OCI-LY7 (cell line): Measurements from ENCODE around the gene POC1B. TPM values are rescaled to one million over a fixed set of nuclear protein-coding genes. Genes with fewer than 3 reads are reported as not detected.

Experiments
- BruUV-seq: library from RNA; stranded (reverse); fragments of 400-500 nt; replicated peaks from 2 replicates; lab custom pipeline; 2021; lab: Mats Ljungman, UMichigan
- CTCF ChIA-PET: fragments of 300-600 bp; sonication (Branson Sonifier 250); formaldehyde crosslinking; loops from one replicate; lab custom pipeline; 2022; ENCODE audit warnings: antibody characterized with exemption; ENCODE audit not compliant: unreplicated experiment; lab: Charles Lee
- POLR2A ChIA-PET: fragments of 300-600 bp; sonication (Branson Sonifier 250); formaldehyde crosslinking; loops from one replicate; lab custom pipeline; 2022; ENCODE audit warnings: antibody characterized with exemption; lab: Charles Lee
- DNase-seq: peaks from one replicate; pipeline ENCODE4 v3.0.0-alpha.2; 2015; ENCODE audit warnings: low spot score
- H2AFZ ChIP-seq: fragments of 200-600 bp; sonication (generic), shearing (Covaris generic); 2 replicates; pipeline ENCODE4 v1.6.1; 2014; ENCODE audit warnings: mild to moderate bottlenecking, antibody characterized with exemption, low read length, moderate library complexity
- H3K27ac ChIP-seq: fragments of 200-600 bp; sonication (generic); 2 replicates; pipeline ENCODE4 v1.5.1; 2014; ENCODE audit warnings: mixed run types, low read depth, mild to moderate bottlenecking, moderate library complexity, low read length, inconsistent platforms; ENCODE audit not compliant: poor library complexity, severe bottlenecking
- H3K36me3 ChIP-seq: fragments of 200-600 bp; sonication (generic); 2 replicates; pipeline ENCODE4 v1.6.1; 2014; ENCODE audit warnings: mild to moderate bottlenecking, antibody characterized with exemption, low read length, moderate library complexity, mixed read lengths; ENCODE audit not compliant: insufficient read depth
- H3K4me1 ChIP-seq: fragments of 200-600 bp; sonication (generic); 2 replicates; pipeline ENCODE4 v1.5.1; 2014; ENCODE audit warnings: mild to moderate bottlenecking, low read length; ENCODE audit not compliant: insufficient read depth, poor library complexity, severe bottlenecking
- H3K4me2 ChIP-seq: fragments of 200-600 bp; sonication (generic); 2 replicates; pipeline ENCODE4 v1.6.1; 2014; ENCODE audit warnings: mild to moderate bottlenecking, low read length
- H3K4me3 ChIP-seq: fragments of 200-600 bp; sonication (generic); 2 replicates; pipeline ENCODE4 v1.5.1; 2014; ENCODE audit warnings: mild to moderate bottlenecking, low read depth, low read length; ENCODE audit not compliant: poor library complexity, severe bottlenecking
- H3K79me2 ChIP-seq: fragments of 200-600 bp; sonication (generic); 2 replicates; pipeline ENCODE4 v1.6.1; 2016; ENCODE audit warnings: low read depth, mild to moderate bottlenecking, low read length, moderate library complexity, mixed read lengths; ENCODE audit not compliant: insufficient read depth
- H3K9me2 ChIP-seq: fragments of 200-600 bp; sonication (generic); 2 replicates; pipeline ENCODE4 v1.6.1; 2016; ENCODE audit warnings: mild to moderate bottlenecking, low read length, mixed read lengths; ENCODE audit not compliant: insufficient read depth
- H3K9me3 ChIP-seq: fragments of 200-600 bp; sonication (generic); 2 replicates; pipeline ENCODE4 v1.6.1; 2014; ENCODE audit warnings: mild to moderate bottlenecking, mixed run types, low read length, mixed read lengths
- H4K20me1 ChIP-seq: fragments of 200-600 bp; sonication (generic); 2 replicates; pipeline ENCODE4 v1.6.1; 2014; ENCODE audit warnings: mild to moderate bottlenecking, antibody characterized with exemption, low read length, moderate library complexity, mixed read lengths; ENCODE audit not compliant: insufficient read depth
- EZH2phosphoT487 ChIP-seq: fragments of 200-600 bp; sonication (generic); IDR thresholded peaks from 2 replicates; pipeline ENCODE4 v1.6.1; 2018; ENCODE audit warnings: low read depth, borderline replicate concordance, mild to moderate bottlenecking, mixed run types, antibody characterized with exemption, low read length, moderate library complexity, mixed read lengths
- intact Hi-C: fragments of 100-400 bp; cut with micrococcal nuclease; formaldehyde crosslinking; loops from one replicate; pipeline ENCODE4 v1.10.0; 2022; ENCODE audit not compliant: unreplicated experiment
- total RNA-seq, 2 experiments: library from RNA; depleted of rRNA in 1 of 2; stranded (reverse); fragments of >200 nt in 1 of 2; shearing (Covaris generic) in 1 of 2; gene quantifications; 2 replicates each; pipeline ENCODE4 v1.2.3, GENCODE V29; 2014 to 2022
- TF ChIP-seq, protein P1 (sequence below): fragments of 200-600 bp; sonication (generic); conservative IDR thresholded peaks from 2 replicates; pipeline ENCODE4 v1.5.1; 2014; ENCODE audit warnings: mild to moderate bottlenecking, antibody characterized with exemption, low read length, moderate library complexity, mixed read lengths

Gene POC1B
- total RNA-seq, 2 experiments from 2014 or later: 28.9 to 30.9 TPM

- ChIA-PET POLR2A (interaction anchor here (0.6 to 1.0 kb wide), 4 partner anchors 11 to 176 kb away, joined by 3 read pairs; no protein-coding TSS in a partner anchor), CTCF (no interaction called here)
- no peak overlapping the region for H3K4me2 ChIP-seq
Measured at GRCh38 chr12:89382328-89382727, 143.5 kb downstream of the POC1B start.

GRCh38 chr12:89379839-89380467 is 145.9 kb downstream of the POC1B start:
- CTCF ChIA-PET: interaction anchor here (0.5 kb wide), 1 partner anchor 42 kb away, joined by 3 read pairs; no protein-coding TSS in a partner anchor
- POLR2A ChIA-PET: interaction anchor here (0.6 kb wide), 1 partner anchor 281 kb away, joined by 3 read pairs; no protein-coding TSS in a partner anchor
- H3K4me2 ChIP-seq: no peak overlapping the region
- no peaks in the 10 kb centered on the region for H3K36me3 ChIP-seq
- no peaks in the 10 kb centered on the region for H3K79me2 ChIP-seq
- H3K27ac ChIP-seq: no peak overlapping the region
- no peaks in the 10 kb centered on the region for H3K9me3 ChIP-seq
- no peaks in the 10 kb centered on the region for H3K9me2 ChIP-seq
- no TSS peak for BruUV-seq
- intact Hi-C loops: no loop called here
- no peak for DNase-seq
- no peaks in the 10 kb centered on the region for H3K4me1 ChIP-seq
- no peak overlapping the region for H3K4me3 ChIP-seq
- no peaks in the 10 kb centered on the region for H4K20me1 ChIP-seq
- H2AFZ ChIP-seq: no peak overlapping the region
- TF ChIP-seq, protein P1, sequence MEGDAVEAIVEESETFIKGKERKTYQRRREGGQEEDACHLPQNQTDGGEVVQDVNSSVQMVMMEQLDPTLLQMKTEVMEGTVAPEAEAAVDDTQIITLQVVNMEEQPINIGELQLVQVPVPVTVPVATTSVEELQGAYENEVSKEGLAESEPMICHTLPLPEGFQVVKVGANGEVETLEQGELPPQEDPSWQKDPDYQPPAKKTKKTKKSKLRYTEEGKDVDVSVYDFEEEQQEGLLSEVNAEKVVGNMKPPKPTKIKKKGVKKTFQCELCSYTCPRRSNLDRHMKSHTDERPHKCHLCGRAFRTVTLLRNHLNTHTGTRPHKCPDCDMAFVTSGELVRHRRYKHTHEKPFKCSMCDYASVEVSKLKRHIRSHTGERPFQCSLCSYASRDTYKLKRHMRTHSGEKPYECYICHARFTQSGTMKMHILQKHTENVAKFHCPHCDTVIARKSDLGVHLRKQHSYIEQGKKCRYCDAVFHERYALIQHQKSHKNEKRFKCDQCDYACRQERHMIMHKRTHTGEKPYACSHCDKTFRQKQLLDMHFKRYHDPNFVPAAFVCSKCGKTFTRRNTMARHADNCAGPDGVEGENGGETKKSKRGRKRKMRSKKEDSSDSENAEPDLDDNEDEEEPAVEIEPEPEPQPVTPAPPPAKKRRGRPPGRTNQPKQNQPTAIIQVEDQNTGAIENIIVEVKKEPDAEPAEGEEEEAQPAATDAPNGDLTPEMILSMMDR: no peak
- TF ChIP-seq EZH2phosphoT487: no peak

More at GRCh38 chr12:89382328-89382727, 143.5 kb downstream of the POC1B start:
- intact Hi-C loops: no loop called here
- Histone ChIP-seq H3K9me2 (no peaks in the 10 kb centered on the region), H2AFZ (no peak overlapping the region), H3K4me1 (no peaks in the 10 kb centered on the region), H3K36me3 (no peaks in the 10 kb centered on the region), H3K9me3 (no peaks in the 10 kb centered on the region), H3K27ac (no peak overlapping the region), H3K4me3 (no peak overlapping the region), H3K79me2 (no peaks in the 10 kb centered on the region), H4K20me1 (no peaks in the 10 kb centered on the region)
- no peak for DNase-seq
- BruUV-seq: no TSS peak
- TF ChIP-seq EZH2phosphoT487: no peak
- TF ChIP-seq, protein P1: no peak
